Ectodermal cell (in vitro differentiated cells): ENCODE data around the gene PLAC9.

Experiments
- H3K27ac ChIP-seq: 2 replicates; pipeline ENCODE4 v1.7.0; 2013; ENCODE audit warnings: mild to moderate bottlenecking, low read depth, low read length; ENCODE audit not compliant: insufficient read depth, poor library complexity, severe bottlenecking
- H3K27me3 ChIP-seq: 2 replicates; pipeline ENCODE4 v1.7.0; 2013; ENCODE audit warnings: mild to moderate bottlenecking, low read length; ENCODE audit not compliant: insufficient read depth, control insufficient read depth, poor library complexity, severe bottlenecking
- H3K36me3 ChIP-seq: one replicate; pipeline ENCODE4 v1.7.0; 2013; ENCODE audit warnings: low read length; ENCODE audit not compliant: control insufficient read depth, insufficient read depth
- H3K4me1 ChIP-seq: one replicate; pipeline ENCODE4 v1.7.0; 2013; ENCODE audit warnings: low read length; ENCODE audit not compliant: control insufficient read depth, insufficient read depth
- H3K4me3 ChIP-seq: 2 replicates; pipeline ENCODE4 v1.7.0; 2013; ENCODE audit warnings: low read depth, low read length, control low read depth; ENCODE audit not compliant: insufficient read depth
- H3K9me3 ChIP-seq: 2 replicates; pipeline ENCODE4 v1.7.0; 2013; ENCODE audit warnings: mild to moderate bottlenecking, low read length, moderate library complexity; ENCODE audit not compliant: control insufficient read depth
- whole genome bisulfite sequencing, 2 experiments: methylation state at CpG; one replicate each; pipeline ENCODE4 v1.1.7; 2013; ENCODE audit warnings: missing lambda C conversion rate in 2 of 2; 5-methylcytosine and 5-hydroxymethylcytosine counted together

The PLAC9 gene

GRCh38 chr10:80159166-80159873, 26.8 kb downstream of the PLAC9 start:
- 93% methylated on average over 9 of the region's 9 CpGs for WGBS, 2 experiments
- no peak overlapping the region for H3K4me3 ChIP-seq

GRCh38 chr10:80160361-80161320, 28.1 kb downstream of the PLAC9 start:
- H3K27me3 ChIP-seq, result no peaks in the 10 kb centered on the region
- WGBS, 2 experiments, result 89% methylated on average over 17 of the region's 17 CpGs
- peaks cover 17% of the 10 kb centered on the region for H3K4me1 ChIP-seq
- H3K36me3 ChIP-seq, result no peaks in the 10 kb centered on the region
- no peaks in the 10 kb centered on the region for H3K9me3 ChIP-seq
- no peak overlapping the region for H3K27ac ChIP-seq
- no peak overlapping the region for H3K4me3 ChIP-seq

More at GRCh38 chr10:80159166-80159873, 26.8 kb downstream of the PLAC9 start:
- Histone ChIP-seq H3K9me3 (no peaks in the 10 kb centered on the region), H3K4me1 (peaks cover 17% of the 10 kb centered on the region), H3K36me3 (no peaks in the 10 kb centered on the region), H3K27me3 (no peaks in the 10 kb centered on the region), H3K27ac (no peak overlapping the region)

GRCh38 chr10:80161321-80162083, 29.0 kb downstream of the PLAC9 start:
- Histone ChIP-seq H3K27ac (no peak overlapping the region), H3K4me3 (no peak overlapping the region), H3K36me3 (no peaks in the 10 kb centered on the region), H3K27me3 (no peaks in the 10 kb centered on the region), H3K9me3 (no peaks in the 10 kb centered on the region), H3K4me1 (peaks cover 17% of the 10 kb centered on the region)
- 75 to 76% methylated on average over 21 of the region's 21 CpGs for WGBS, 2 experiments

GRCh38 chr10:80163741-80164341, 31.3 kb downstream of the PLAC9 start:
- WGBS, 2 experiments, result 45 to 46% methylated on average over 8 of the region's 8 CpGs
- peaks cover 17% of the 10 kb centered on the region for H3K4me1 ChIP-seq

GRCh38 chr10:80164596-80164995, 32.1 kb downstream of the PLAC9 start:
- no peak overlapping the region for H3K4me3 ChIP-seq
- no peaks in the 10 kb centered on the region for H3K9me3 ChIP-seq
- no peak overlapping the region for H3K27ac ChIP-seq
- H3K36me3 ChIP-seq, result no peaks in the 10 kb centered on the region
- WGBS, 2 experiments, result 95% methylated on average over 7 of the region's 7 CpGs
- peaks cover 17% of the 10 kb centered on the region for H3K4me1 ChIP-seq
- no peaks in the 10 kb centered on the region for H3K27me3 ChIP-seq

More at GRCh38 chr10:80163741-80164341, 31.3 kb downstream of the PLAC9 start:
- Histone ChIP-seq H3K4me3 (no peak overlapping the region), H3K9me3 (no peaks in the 10 kb centered on the region), H3K27me3 (no peaks in the 10 kb centered on the region), H3K36me3 (no peaks in the 10 kb centered on the region), H3K27ac (no peak overlapping the region)

GRCh38 chr10:80165173-80165572, 32.6 kb downstream of the PLAC9 start:
- Histone ChIP-seq H3K36me3 (no peaks in the 10 kb centered on the region), H3K4me3 (no peak overlapping the region), H3K4me1 (peaks cover 17% of the 10 kb centered on the region), H3K9me3 (no peaks in the 10 kb centered on the region), H3K27me3 (no peaks in the 10 kb centered on the region), H3K27ac (no peak overlapping the region)
- WGBS, 2 experiments, result 93 to 96% methylated on average over 7 of the region's 7 CpGs

- H3K9me3 ChIP-seq, result no peaks in the 10 kb centered on the region
- no peaks in the 10 kb centered on the region for H3K36me3 ChIP-seq
- H3K4me1 ChIP-seq, result peaks cover 8% of the 10 kb centered on the region
- no peaks in the 10 kb centered on the region for H3K27me3 ChIP-seq
- H3K4me3 ChIP-seq, result no peak overlapping the region
- WGBS, 2 experiments, result 94 to 95% methylated on average over 28 of the region's 28 CpGs
- H3K27ac ChIP-seq, result no peak overlapping the region
These were observed 34.3 kb downstream of the PLAC9 start for GRCh38 chr10:80166581-80167470.

- Histone ChIP-seq H3K4me3 (no peak overlapping the region), H3K27me3 (no peaks in the 10 kb centered on the region), H3K27ac (no peak overlapping the region), H3K36me3 (no peaks in the 10 kb centered on the region), H3K4me1 (peaks cover 15% of the 10 kb centered on the region), H3K9me3 (no peaks in the 10 kb centered on the region)
- 92 to 94% methylated on average over 8 of the region's 8 CpGs for WGBS, 2 experiments
These were observed 35.1 kb downstream of the PLAC9 start for GRCh38 chr10:80167471-80168161.

- WGBS, 2 experiments, result 95 to 96% methylated on average over 7 of the region's 7 CpGs
- Histone ChIP-seq H3K27ac (no peak overlapping the region), H3K9me3 (no peaks in the 10 kb centered on the region), H3K36me3 (no peaks in the 10 kb centered on the region), H3K4me3 (no peak overlapping the region), H3K4me1 (peaks cover 16% of the 10 kb centered on the region), H3K27me3 (no peaks in the 10 kb centered on the region)
These were observed 35.6 kb downstream of the PLAC9 start for GRCh38 chr10:80168162-80168511.
